Inferior parietal cortex (tissue), 1 donor: ENCODE results near the gene IGFALS.
A peak's percentile ranks its signal among the peaks of the same experiment; 100 is the strongest.

Source experiments
- DNase-seq: peaks from one replicate; pipeline ENCODE4 v3.0.0-alpha.2; 2016; ENCODE audit errors: extremely low spot score

Gene IGFALS

GRCh38 chr16:1776991-1777374 lies 16.5 kb downstream of the IGFALS start:
- DNase-seq = no peak

- DNase-seq = no peak
Observed at GRCh38 chr16:1776672-1776955, 16.9 kb downstream of the IGFALS start.

DNA sequence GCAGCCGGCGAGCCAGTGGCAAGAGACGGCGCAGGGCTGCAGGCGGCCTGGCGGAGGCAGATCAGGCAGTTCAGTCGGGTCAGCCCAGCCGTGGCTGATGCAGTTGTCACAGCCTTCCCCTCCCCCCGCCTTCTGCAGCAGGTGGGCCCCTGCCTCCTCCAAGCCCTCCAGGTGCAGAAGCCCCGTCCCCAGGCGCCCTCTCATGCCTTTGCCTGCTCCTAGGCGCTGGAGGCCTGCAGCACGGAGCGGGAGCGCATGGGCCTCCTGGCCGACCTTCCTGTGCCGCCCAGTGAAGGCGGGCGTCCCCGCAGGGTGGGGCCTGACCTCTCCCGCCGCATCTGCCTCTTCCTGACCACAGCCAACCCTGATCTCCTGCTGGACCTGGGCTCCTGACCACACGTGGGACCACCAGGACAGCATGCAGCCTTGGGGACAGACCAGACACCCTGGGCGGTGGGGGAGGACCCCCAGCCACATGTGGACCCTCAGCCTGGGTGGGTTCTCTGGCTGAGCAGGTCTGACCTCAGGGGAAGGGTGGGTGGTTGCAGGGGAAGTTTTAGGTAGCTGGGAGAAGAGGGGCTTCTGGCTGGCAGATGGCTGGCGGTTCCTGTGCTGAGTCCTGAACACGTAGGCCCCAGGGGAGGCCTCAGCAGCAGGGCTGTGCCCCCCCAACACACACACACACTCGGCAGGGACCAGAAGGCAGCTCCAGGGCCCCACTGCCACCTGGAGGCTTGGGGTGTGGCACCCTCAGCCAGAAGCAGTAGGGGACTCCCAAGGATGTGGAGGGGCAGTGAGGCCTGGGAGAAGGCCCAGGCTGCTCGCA lies 17.4 kb downstream of the IGFALS start:
- no peak for DNase-seq

- no peak for DNase-seq
Observed at GRCh38 chr16:1775006-1775845, 18.3 kb downstream of the IGFALS start.

DNA sequence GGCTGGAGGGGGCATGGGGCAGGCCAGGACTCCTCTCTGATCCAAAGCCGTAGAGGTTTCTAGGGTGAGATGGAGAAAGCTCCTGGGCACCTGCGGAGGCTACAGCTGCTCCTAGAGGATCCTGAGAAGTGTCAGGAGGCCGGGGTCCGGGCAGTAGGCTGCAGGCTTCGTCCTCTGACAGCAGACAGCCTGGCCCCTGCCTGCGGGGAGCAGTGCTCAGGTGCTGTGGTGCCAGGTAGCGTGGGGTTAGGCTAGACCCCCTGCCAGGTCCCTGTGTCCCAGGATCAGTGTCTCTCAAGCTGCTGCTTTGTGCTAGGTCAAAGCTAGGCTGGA lies 19.1 kb downstream of the IGFALS start:
- no peak for DNase-seq

GRCh38 chr16:1773703-1774447 lies 19.6 kb downstream of the IGFALS start:
- peak; percentile 6 for DNase-seq

DNA sequence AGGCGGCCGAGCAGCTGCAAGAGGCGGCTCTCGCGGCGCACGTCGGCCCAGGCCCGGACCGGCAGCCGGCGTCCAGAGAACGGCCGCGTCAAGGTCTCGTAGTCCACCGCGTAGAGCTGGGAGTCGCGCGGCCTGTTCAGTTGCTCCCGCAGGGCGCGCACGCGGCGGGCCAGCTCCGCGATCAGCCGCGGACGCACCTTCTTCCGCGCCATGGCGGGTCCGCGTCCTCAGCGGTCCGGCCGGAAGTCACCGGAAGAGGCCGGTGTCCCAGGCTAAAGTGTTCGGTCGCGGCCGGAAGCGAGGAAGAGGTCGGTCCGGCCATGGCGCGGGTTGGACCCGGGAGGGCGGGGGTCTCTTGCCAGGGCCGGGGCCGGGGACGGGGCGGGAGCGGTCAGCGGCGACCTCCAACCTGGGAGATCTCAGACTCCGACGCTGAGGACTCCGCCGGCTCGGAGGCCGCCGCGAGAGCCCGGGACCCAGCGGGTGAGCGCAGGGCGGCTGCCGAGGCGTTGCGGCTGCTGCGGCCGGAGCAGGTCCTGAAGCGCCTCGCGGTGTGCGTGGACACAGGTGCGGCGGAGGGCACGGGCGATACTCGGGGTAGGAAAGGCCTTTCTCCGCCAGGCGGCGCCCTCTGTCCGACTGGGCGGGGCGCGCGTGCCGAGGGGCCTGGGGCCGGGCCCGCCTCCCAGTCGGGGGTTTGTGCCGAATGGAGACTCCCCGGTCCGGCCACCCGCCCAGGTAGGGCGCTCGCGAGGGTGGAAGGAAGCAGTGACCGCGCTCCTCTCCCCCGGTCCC lies 20.4 kb downstream of the IGFALS start, which contains the start of gene MRPS34:
MRPS34 (minus strand) TSS at position 227 of the 795 bp plus-strand sequence; CDS start at position 212, 15 bp downstream.
- peak; percentile 86 for DNase-seq

DNA sequence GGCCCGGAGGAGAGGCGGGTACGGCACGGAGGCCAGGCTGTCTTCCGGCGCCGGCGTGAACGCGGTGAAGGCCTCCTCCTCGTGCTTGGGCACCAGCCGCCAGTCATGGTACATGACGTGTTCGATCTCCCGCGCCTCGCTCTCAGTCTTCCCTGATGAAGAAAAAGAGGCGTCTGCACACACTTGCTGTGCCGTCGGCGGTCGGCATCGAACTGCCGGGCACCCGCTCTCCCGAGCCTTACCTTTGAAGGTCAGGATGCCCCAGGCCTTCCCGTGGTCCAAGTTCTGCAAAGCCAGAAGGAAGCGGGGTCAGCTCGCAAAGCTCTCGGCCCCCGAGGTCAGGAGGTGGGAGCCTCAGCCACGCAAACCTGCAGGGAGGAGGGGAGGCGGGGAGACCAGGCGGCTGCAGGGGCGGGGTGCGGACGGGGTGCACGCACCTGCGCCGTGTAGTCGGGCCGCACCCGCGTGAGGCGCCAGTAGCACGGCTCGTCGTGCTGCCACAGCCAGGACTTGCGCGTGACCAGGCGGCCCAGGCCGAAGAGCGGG lies 21.1 kb downstream of the IGFALS start, which contains the start of gene EME2:
EME2 (plus strand) TSS at position 449 of the 546 bp plus-strand sequence. CDS start 418 bp downstream, outside the sequence.
- no peak for DNase-seq

DNA sequence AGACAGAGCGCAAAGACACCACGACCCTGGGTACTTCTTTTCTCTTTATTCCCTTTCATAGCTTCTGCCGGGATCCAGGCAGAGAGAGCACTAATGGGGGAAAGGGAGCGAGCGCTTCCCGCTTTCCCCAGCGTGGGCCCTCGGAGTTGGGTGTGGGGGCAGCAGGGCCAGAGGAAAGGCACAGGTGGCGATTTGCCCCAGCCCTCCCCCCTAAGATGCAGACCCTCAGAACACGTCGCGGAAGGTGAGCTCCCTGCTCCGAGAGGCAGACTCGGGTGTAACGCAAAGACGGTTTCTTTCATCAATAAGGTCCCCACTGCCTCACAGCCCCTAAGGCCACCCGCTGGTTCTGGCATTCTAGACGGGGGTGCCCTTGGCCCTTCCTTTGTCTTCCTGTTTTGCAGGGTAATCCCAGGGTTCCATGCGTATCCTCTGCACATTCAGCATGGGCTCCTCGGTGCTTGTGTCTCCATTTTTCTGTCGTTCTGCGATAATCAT lies 21.6 kb downstream of the IGFALS start:
- no peak for DNase-seq

DNA sequence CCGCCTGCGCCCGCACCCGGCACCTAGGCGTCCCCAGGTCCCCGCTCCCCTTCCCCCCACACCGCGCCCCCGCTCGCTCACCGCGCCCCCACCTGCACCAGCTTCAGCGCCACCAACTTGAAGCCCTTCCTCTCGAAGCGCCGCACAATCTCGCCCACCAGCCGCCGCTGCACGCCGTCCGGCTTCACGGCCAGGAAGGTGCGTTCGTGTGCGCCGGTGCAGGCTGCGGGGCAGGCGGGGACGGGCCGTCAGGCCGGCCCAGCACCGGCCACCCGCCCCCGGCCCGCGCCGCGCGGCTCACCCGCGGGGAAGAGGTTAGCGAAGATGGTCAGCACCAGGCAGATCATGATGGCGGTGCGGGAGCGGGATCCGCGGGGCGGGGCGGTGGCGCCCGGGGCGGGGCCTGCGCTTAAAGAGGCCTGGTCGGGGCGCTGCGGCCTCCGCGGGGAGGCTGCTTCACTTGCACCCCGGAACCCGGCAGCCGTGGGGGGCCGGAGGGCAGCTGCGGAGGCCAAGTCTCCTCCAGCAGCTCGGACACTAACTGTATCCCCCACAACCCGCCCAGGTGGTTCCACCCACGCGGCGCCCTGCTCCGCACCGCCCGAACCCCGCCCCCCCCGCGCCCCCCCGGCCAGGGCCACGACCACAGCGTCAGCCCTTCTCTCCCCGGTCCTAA lies 22.2 kb downstream of the IGFALS start, which contains the start of gene NME3:
NME3 (minus strand) TSS at position 356 of the 676 bp plus-strand sequence; CDS start at position 347, 9 bp downstream.
- peak; percentile 61 for DNase-seq

DNA sequence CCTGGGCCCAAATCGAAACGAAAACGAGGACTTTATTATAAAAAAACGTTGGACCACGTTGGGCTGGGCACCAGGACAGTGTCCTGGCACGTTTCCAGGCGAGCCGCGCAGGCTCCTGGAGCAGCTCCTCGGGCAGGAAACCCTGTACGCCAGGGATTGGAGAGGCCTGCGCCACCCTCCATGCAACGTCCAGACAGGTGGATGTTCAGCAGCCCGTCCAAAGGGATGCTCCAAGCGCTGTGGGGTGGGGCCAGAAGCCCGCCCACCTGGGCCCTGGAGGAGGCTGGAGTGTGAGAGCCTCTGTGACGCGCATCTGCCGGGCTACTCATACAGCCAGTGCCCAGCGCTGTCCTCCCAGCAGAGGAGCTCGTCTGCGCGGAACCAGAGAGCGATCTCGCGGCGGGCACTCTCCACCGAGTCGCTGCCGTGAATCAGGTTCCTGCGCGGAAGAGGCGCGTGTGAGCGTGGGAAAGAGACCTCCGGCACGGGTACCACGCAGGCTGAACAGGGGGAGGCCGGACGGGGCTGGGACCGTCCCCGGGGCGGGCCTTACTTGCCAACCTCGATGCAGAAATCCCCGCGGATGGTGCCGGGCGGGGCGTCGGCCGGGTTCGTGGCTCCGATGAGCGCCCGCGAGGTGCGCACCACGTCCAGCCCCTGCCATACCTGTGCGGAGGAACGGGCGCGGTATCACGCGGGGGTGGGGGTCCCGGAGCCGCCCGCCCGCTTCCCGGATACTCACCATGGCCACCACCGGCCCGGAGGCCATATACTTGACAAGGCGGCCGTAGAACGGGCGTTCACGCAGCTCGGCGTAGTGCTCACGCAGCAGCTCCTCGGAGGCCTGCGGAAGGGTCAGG lies 22.9 kb downstream of the IGFALS start:
- DNase-seq = peak; percentile 47

DNA sequence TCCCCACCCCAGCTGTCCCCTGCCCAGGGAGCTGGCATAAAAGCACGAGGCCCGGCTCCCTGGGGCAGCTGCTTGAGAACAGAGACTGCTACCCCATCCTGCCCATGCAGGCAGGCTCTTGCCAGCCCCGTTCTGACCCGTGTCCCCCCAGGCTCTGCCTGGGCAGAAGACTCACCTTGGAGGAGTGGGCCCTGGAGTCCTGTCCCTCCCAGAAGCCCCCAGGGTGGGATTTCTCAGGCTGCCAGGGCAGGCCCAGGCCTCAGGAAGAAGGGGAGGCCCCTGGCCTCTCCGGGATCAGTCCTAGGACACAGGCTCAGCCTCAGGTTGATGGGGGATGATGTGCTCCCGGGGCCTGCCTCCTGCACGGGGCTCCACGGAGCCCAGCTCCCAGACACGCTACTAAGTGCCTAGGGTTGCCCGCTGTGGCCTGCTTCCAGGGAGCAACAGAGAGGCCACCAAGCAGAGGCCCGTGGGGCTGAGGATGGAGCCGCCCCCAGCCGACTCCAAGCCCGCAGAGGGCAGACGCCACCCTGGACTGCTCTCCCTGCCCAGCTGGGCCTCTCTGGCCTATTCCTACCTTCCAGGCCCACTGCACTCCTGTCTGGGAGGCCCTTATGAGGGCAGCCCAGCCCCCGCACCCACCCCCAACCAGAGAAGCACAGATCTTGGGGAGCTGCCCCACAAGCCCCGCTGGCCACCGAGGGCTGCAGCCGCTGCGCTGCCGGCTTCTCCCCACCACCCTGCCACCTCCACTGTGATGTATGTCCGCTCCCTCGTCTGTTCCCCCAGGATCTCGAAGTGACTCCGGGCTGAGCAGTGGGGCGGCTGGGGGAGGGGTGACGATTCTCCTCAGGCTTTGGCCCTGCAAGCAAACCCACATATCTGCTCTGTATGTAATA lies 23.9 kb downstream of the IGFALS start:
- no peak for DNase-seq

GRCh38 chr16:1768767-1769401 lies 24.6 kb downstream of the IGFALS start:
- no peak for DNase-seq

DNA sequence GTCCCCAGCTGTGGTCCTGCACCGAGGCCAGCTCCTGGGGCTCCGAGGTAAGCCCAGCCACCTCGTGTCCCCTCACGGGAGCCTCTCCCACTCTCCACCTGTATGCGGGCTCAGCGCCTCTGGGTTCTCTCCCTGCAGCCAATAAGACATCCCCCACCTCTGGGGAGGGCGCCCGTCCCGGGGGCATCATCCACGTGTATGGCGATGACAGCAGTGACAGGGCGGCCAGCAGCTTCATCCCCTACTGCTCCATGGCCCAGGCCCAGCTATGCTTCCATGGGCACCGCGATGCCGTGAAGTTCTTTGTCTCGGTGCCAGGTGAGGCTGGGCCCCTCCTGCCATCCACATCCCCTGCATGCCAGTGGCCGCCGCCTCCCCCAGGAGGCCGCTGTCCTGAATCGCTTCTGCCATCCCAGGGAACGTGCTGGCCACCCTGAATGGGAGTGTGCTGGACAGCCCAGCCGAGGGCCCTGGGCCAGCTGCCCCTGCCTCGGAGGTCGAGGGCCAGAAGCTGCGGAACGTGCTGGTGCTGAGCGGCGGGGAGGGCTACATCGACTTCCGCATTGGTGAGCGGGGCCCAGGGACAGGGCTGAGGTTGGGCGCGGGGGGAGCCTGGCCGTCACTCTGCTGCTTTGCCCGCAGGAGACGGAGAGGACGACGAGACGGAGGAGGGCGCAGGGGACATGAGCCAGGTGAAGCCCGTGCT lies 25.3 kb downstream of the IGFALS start:
- DNase-seq = no peak

- DNase-seq = no peak
Observed at GRCh38 chr16:1767116-1767994, 26.1 kb downstream of the IGFALS start.

DNA sequence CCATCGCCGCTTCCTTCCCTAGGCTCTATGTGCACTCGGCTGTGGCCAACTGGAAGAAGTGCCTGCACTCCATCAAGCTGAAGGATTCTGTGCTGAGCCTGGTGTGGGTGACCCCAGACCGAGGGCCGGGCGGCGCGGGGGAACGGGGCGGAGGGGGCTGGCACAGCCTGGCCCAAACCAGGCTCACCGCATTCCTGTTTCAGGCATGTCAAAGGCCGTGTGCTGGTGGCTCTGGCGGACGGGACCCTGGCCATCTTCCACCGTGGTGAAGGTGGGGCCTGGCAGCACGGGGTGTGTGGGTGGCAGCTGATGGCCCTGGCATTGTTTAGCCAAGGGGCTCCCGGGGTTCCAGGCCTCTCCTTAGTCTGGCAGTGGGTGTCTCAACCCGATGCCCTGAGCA lies 26.8 kb downstream of the IGFALS start:
- no peak for DNase-seq
